HFF-Myc (cell line): Measurements from ENCODE around the gene WDR27.

Experiments
- DNase-seq: peaks from one replicate; pipeline ENCODE4 v3.0.0-alpha.2; 2011; ENCODE audit warnings: low read depth; ENCODE audit errors: extremely low read depth
- H3K4me3 ChIP-seq: replicated peaks from 2 replicates; pipeline ENCODE4 v1.5.1; 2011; ENCODE audit warnings: low read depth, mild to moderate bottlenecking, control low read depth, low read length
- TF ChIP-seq, protein P1 (sequence below): IDR thresholded peaks from 2 replicates; pipeline ENCODE4 v1.5.1; 2012; ENCODE audit warnings: mild to moderate bottlenecking, low read depth, low read length, control low read depth; ENCODE audit errors: missing control alignments

The WDR27 gene

DNA sequence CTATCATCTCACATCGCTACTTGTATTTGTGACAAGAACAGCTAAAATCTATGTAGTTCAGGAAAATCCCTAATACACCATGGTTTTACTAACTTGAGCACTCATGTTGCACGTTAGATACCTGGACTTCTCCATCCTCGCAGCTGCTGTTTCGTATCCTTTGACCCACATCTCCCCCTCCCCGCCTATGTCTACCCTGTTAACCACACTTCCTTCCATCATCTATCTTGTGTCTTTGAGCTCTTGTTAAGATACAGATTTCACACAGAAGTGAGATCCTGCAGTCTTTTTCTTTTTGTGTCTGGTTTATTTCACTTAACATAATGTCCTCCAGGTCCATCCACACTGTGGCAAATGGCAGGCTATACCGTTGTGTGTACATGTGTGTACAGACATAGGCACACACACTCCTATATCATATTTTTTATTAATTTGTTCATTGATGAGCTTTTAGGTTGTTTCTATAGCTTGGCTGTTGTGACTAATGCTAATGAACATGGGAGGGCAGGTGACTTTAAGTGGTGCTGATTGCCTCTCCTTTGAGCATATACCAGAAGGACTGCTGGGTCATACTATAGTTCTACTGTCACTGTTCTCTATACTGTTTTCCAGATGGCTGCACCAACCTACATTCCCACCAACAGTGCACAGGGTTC lies 117.8 kb downstream of the WDR27 start:
- TF ChIP-seq, protein P1, sequence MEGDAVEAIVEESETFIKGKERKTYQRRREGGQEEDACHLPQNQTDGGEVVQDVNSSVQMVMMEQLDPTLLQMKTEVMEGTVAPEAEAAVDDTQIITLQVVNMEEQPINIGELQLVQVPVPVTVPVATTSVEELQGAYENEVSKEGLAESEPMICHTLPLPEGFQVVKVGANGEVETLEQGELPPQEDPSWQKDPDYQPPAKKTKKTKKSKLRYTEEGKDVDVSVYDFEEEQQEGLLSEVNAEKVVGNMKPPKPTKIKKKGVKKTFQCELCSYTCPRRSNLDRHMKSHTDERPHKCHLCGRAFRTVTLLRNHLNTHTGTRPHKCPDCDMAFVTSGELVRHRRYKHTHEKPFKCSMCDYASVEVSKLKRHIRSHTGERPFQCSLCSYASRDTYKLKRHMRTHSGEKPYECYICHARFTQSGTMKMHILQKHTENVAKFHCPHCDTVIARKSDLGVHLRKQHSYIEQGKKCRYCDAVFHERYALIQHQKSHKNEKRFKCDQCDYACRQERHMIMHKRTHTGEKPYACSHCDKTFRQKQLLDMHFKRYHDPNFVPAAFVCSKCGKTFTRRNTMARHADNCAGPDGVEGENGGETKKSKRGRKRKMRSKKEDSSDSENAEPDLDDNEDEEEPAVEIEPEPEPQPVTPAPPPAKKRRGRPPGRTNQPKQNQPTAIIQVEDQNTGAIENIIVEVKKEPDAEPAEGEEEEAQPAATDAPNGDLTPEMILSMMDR, result no peak
- DNase-seq, result no peak

DNA sequence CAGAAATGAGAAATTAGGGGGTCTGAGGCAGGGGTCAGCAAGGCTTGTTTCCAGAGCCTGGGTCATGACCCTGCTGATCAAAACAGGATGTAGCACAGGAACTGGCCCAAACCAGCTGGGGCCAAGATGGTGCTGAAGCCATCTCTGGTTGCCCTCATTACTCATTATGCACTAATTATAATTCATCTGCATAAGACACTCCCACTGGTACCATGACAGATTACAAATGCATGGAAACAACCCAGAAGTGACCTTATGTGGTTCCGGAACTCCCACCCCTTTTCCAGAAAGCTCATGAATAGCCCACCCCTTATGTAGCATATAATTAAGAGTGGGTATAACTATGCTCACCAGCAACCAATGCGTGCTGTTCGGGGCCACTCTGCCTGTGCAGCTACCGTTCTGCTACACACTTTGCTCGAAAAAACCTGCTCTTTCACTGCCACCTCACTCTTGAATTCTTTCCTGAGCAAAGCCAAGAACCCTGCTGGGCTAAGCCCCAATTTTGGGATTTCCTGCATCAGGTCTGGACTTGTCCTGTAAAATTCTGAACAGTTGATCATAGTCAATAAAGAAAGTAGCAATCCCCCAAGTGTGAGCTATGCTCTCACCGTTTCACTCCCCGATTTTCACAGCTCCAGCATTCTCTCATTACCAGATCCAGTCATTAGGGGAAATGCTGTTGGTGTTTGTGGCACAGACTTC lies 122.3 kb downstream of the WDR27 start:
- no peak for DNase-seq
- no peak overlapping the region for H3K4me3 ChIP-seq
- TF ChIP-seq, protein P1, result no peak

More for the DNA sequence above, 117.8 kb downstream of the WDR27 start:
- no peak overlapping the region for H3K4me3 ChIP-seq

DNA sequence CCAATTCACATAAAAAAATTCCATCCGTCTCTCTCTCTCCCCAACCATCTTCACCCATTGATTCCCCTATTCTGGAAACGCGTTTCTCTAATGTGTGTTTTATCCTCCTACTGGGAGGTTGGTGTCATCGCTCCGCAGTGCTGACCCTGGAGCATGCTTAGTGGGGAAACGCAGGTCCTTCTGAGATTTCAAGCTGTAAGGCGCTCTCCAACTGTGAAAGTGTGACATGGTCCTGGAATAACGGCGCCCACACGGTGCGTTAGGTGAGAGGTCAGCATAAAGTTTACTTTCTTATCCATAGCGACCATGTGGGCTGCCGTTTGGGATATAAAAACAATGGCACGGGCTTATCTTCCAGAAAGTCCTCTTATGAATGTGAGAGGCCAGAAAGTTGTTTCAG lies 123.9 kb downstream of the WDR27 start:
- TF ChIP-seq, protein P1, result no peak
- DNase-seq, result no peak
- H3K4me3 ChIP-seq, result no peak overlapping the region

DNA sequence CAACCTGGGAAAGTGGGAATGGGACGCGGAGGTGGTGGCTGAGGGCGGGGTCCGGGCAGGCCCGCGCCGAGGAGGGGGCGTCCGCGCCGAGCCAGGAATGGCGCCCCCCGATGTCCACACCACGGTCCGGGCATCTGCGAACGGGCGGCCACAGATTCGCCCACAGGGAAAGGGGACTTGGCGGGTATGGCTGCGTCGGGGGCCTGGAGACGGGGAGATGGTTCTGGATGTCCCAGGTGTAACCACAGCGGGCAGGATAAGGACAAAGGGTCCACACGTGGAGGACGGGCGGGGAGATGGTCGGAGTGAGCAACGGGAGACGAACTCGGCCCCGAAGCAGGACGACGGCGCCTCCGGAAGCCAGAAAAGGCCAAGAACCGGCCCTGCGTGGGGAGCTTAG lies 124.6 kb downstream of the WDR27 start:
- TF ChIP-seq, protein P1, result no peak
- no peak overlapping the region for H3K4me3 ChIP-seq
- DNase-seq, result no peak

DNA sequence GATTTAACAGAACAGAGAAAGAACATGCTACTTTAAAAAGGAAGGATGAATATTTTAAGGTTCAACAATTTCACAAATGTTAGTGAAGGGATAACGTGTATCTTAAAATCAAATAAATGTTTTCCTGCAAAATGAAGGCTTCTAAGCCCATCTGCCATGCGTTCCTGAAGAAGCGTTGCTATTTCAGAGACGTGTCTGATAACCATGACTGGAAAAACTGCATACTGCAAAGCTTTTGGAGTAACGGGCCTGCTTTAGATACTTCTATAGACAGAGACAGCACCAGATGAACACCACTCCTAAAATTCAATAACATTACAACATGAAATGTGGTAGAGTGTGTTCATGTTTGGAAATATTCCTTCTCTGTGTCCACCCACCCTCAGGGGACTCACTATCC lies 126.0 kb downstream of the WDR27 start:
- TF ChIP-seq, protein P1, result no peak
- no peak for DNase-seq
- no peak overlapping the region for H3K4me3 ChIP-seq

DNA sequence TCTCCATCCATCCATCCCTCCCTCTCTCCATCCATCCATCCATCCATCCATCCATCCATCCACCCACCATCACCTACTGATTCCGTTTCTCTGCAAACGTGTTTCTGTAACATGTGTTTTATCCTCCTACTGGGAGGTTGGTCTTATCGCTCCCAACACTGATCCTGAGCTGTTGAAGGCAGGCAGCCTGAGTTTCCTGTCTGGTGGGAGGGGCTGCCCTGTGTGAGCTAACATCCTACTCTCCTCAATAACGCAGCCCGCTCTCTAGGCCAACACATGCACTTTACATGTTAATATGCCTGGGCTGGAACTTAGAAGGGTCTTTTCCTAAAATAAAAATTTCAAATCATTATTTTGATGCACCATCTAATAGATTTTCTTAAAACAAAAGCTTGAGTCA lies 126.5 kb downstream of the WDR27 start:
- DNase-seq, result no peak
- TF ChIP-seq, protein P1, result no peak
- H3K4me3 ChIP-seq, result no peak overlapping the region
